Left lung (tissue), 10 donors: ENCODE data around the gene IL18. TPM values are rescaled to one million over a fixed set of nuclear protein-coding genes. Genes with fewer than 3 reads are reported as not detected.

ENCODE experiments used
- ATAC-seq: fragments of 200-7000 bp; cut with Tn5 transposase; one replicate; pipeline ENCODE4 v1.9.1; 2020; ENCODE audit warnings: moderate library complexity
- DNase-seq, 4 donors: peaks; one replicate each; pipeline ENCODE4 v3.0.0-alpha.2; 2013 to 2020
- H3K27ac ChIP-seq, 2 donors: fragments of 200-600 bp; sonication (generic) in 1 of 2; one replicate each; pipeline versions ENCODE4 v1.5.0 to v1.8.0; 2020 to 2021
- H3K27me3 ChIP-seq, 2 donors: fragments of 200-600 bp; sonication (generic) in 1 of 2; one replicate each; pipeline versions ENCODE4 v1.5.0 to v1.8.0; 2020 to 2021
- H3K36me3 ChIP-seq, 2 donors: fragments of 200-600 bp; sonication (generic) in 1 of 2; one replicate each; pipeline versions ENCODE4 v1.5.0 to v1.8.0; 2020 to 2021
- H3K4me1 ChIP-seq, 2 donors: fragments of 200-600 bp; one replicate each; pipeline ENCODE4 v1.8.0; 2021
- H3K4me3 ChIP-seq, 2 donors: fragments of 200-600 bp; sonication (generic) in 1 of 2; one replicate each; pipeline versions ENCODE4 v1.5.0 to v1.8.0; 2020 to 2021; ENCODE audit warnings: mild to moderate bottlenecking in 1 of 2
- H3K9me3 ChIP-seq, 2 donors: fragments of 200-600 bp; sonication (generic) in 1 of 2; one replicate each; pipeline versions ENCODE4 v1.5.0 to v1.8.0; 2020 to 2021
- intact Hi-C, 2 donors: fragments of 100-400 bp; cut with DNase I; formaldehyde crosslinking; loops; one replicate each; pipeline versions ENCODE4 v1.11.2 to v1.14.2; 2022
- polyA plus RNA-seq, 6 donors: library from polyadenylated mRNA; unstranded; fragments of 120-200 nt; gene quantifications; one replicate each; pipeline ENCODE4 v1.2.1, GENCODE V29; 2013; ENCODE audit not compliant: insufficient read length in 6 of 6
- total RNA-seq, 2 donors: library from RNA; stranded (reverse); fragmentation: NEBNext Ultra II Directional; extraction: Animal tissue kit (Norgen Biotek cat#: 25700); gene quantifications; one replicate each; pipeline ENCODE4 v1.2.1, GENCODE V29; 2021
- TF ChIP-seq, protein P1 (sequence below), 2 donors: fragments of 200-600 bp; sonication (generic) in 1 of 2; IDR thresholded peaks; one replicate each; pipeline versions ENCODE4 v1.5.0 to v1.8.0; 2021; ENCODE audit warnings: antibody characterized with exemption in 2 of 2
- donor health status: DM: no; HTN: yes; CAD: no.
- donor health status: DM: no; HTN: no; CAD: no.

The IL18 gene
- total and polyA plus RNA-seq, 8 donors, result 1.3 to 46.0 (median 1.6) TPM

- ATAC-seq (no peak), DNase-seq (no peak)
- Histone ChIP-seq H3K9me3 (no peaks in the 10 kb centered on the region), H3K27ac (no peak overlapping the region), H3K4me3 (no peak overlapping the region), H3K4me1 (no peaks in the 10 kb centered on the region), H3K36me3 (no peaks in the 10 kb centered on the region), H3K27me3 (no peaks in the 10 kb centered on the region)
- intact Hi-C loops, result no loop called here
- TF ChIP-seq, protein P1, sequence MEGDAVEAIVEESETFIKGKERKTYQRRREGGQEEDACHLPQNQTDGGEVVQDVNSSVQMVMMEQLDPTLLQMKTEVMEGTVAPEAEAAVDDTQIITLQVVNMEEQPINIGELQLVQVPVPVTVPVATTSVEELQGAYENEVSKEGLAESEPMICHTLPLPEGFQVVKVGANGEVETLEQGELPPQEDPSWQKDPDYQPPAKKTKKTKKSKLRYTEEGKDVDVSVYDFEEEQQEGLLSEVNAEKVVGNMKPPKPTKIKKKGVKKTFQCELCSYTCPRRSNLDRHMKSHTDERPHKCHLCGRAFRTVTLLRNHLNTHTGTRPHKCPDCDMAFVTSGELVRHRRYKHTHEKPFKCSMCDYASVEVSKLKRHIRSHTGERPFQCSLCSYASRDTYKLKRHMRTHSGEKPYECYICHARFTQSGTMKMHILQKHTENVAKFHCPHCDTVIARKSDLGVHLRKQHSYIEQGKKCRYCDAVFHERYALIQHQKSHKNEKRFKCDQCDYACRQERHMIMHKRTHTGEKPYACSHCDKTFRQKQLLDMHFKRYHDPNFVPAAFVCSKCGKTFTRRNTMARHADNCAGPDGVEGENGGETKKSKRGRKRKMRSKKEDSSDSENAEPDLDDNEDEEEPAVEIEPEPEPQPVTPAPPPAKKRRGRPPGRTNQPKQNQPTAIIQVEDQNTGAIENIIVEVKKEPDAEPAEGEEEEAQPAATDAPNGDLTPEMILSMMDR (IDR thresholded peaks at IDR 0.05), result no peak
Observed at GRCh38 chr11:112186304-112186703, 22.4 kb upstream of the IL18 start.

DNA sequence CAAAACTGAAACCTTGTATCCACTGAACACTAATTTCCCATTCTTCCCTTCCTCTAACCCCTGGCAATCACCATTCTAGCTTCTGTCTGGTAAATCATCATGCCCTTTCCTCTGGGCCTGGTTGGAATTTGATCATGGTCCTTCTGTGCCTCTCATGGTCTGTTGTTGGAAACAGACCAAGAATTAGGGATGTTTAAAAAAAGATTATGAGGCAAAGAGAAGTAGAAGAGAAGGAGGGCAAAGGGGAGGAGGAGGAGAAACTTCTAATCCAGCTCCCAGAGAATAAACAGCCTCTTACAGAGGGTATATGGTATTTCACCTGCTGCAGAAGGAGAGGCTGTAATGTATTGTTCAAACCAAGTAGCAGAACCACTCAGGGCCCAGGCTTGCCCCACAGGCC is 22.0 kb upstream of the IL18 start:
- ATAC-seq, result no peak
- Histone ChIP-seq H3K27ac (no peak overlapping the region), H3K4me3 (no peak overlapping the region), H3K9me3 (no peaks in the 10 kb centered on the region), H3K36me3 (no peaks in the 10 kb centered on the region), H3K4me1 (no peaks in the 10 kb centered on the region), H3K27me3 (no peaks in the 10 kb centered on the region)
- TF ChIP-seq, protein P1 (IDR thresholded peaks at IDR 0.05), result no peak
- no peak for DNase-seq
- intact Hi-C loops, result no loop called here

DNA sequence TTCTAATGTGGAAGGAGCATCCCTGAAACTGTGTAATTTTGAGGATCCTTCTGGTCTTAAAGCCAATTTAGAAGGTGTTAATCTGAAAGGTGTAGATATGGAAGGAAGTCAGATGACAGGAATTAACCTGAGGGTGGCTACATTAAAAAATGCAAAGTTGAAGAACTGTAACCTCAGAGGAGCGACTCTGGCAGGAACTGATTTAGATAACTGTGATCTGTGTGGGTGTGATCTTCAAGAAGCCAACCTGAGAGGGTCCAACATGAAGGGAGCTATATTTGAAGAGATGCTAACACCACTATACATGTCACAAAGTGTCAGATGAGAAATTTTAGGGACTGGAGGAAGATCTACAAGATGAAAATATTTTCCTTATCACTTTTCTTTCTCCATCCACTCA is 19.0 kb upstream of the IL18 start:
- TF ChIP-seq, protein P1 (IDR thresholded peaks at IDR 0.05), result no peak
- no peak for ATAC-seq
- intact Hi-C loops, result no loop called here
- H3K27me3 ChIP-seq, result no peaks in the 10 kb centered on the region
- no peaks in the 10 kb centered on the region for H3K9me3 ChIP-seq
- no peaks in the 10 kb centered on the region for H3K36me3 ChIP-seq
- DNase-seq, result no peak
- H3K4me3 ChIP-seq, result no peak overlapping the region
- H3K4me1 ChIP-seq, result peaks cover 0 to 3% of the 10 kb centered on the region in 2 donors
- no peak overlapping the region for H3K27ac ChIP-seq

GRCh38 chr11:112179601-112180000 is 15.7 kb upstream of the IL18 start:
- H3K27ac ChIP-seq, result no peak overlapping the region
- peaks cover 0 to 7% of the 10 kb centered on the region in 2 donors for H3K4me1 ChIP-seq
- ATAC-seq (peak; percentile 34), DNase-seq (no peak)
- TF ChIP-seq, protein P1 (IDR thresholded peaks at IDR 0.05), result no peak
- no peaks in the 10 kb centered on the region for H3K36me3 ChIP-seq
- no peaks in the 10 kb centered on the region for H3K9me3 ChIP-seq
- no peaks in the 10 kb centered on the region for H3K27me3 ChIP-seq
- intact Hi-C loops, result no loop called here
- H3K4me3 ChIP-seq, result no peak overlapping the region

DNA sequence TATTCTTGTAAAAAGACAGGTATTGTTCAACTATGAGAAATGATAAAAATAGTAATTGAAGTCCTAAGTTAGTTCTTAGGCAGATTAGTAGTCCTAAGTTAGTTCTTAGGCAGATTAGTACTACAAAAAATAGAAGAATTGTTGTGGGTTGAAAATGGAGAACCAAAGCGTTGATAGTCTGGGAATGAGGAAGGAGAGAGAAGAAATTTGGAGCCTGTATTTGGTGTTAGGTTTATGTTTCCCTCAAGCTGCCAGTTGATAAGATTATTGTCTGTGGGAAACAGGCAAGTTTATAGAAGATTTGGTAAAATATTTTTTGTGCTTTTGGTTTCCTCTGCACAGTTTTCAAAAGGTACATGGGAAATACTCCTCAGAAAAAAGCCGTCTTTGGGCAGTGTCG is 15.0 kb upstream of the IL18 start:
- DNase-seq (no peak), ATAC-seq (no peak)
- Histone ChIP-seq H3K36me3 (no peaks in the 10 kb centered on the region), H3K9me3 (no peaks in the 10 kb centered on the region), H3K4me3 (no peak overlapping the region), H3K27me3 (no peaks in the 10 kb centered on the region), H3K27ac (no peak overlapping the region), H3K4me1 (peaks cover 0 to 7% of the 10 kb centered on the region in 2 donors)
- intact Hi-C loops, result no loop called here
- TF ChIP-seq, protein P1 (IDR thresholded peaks at IDR 0.05), result no peak
